Thymus (tissue), 11 donors: Measurements from ENCODE around the gene IL1RL2. TPM values are rescaled to one million over a fixed set of nuclear protein-coding genes. Genes with fewer than 3 reads are reported as not detected.

Source experiments
- DNase-seq, 9 donors: peaks; one replicate each; pipeline ENCODE4 v3.0.0-alpha.2; 2013; ENCODE audit warnings: low spot score in 9 of 9, low read depth in 6 of 9, missing footprints in 1 of 9
- H3K27ac ChIP-seq, 2 donors: one replicate each; pipeline ENCODE4 v1.5.1; 2013; ENCODE audit warnings: control low read depth in 1 of 2, low read depth in 1 of 2, low read length in 1 of 2, mild to moderate bottlenecking in 1 of 2, moderate library complexity in 1 of 2
- H3K27me3 ChIP-seq, 2 donors: one replicate each; pipeline ENCODE4 v1.5.1; 2013; ENCODE audit warnings: low read length in 1 of 2; ENCODE audit not compliant: control insufficient read depth in 2 of 2, insufficient read depth in 1 of 2
- H3K36me3 ChIP-seq, 2 donors: one replicate each; pipeline ENCODE4 v1.5.1; 2013; ENCODE audit warnings: low read length in 1 of 2, mild to moderate bottlenecking in 1 of 2, moderate library complexity in 1 of 2; ENCODE audit not compliant: control insufficient read depth in 2 of 2, insufficient read depth in 2 of 2
- H3K4me1 ChIP-seq, 2 donors: one replicate each; pipeline ENCODE4 v1.5.1; 2013; ENCODE audit warnings: low read length in 2 of 2; ENCODE audit not compliant: control insufficient read depth in 2 of 2, insufficient read depth in 2 of 2
- H3K4me3 ChIP-seq, 2 donors: one replicate each; pipeline ENCODE4 v1.5.1; 2013; ENCODE audit warnings: low read length in 2 of 2, control low read depth in 1 of 2, mild to moderate bottlenecking in 1 of 2
- H3K9me3 ChIP-seq, 2 donors: one replicate each; pipeline ENCODE4 v1.5.1; 2013; ENCODE audit warnings: low read length in 1 of 2, mild to moderate bottlenecking in 1 of 2; ENCODE audit not compliant: control insufficient read depth in 2 of 2, insufficient read depth in 1 of 2
- WGBS: extraction: QIAGEN DNeasy Blood & Tissue Kit; methylation state at CpG from one replicate; pipeline ENCODE4 v1.1.7; 2013; 5-methylcytosine and 5-hydroxymethylcytosine counted together
- polyA plus RNA-seq: library from polyadenylated mRNA; stranded (reverse); fragments of 200-250 nt; gene quantifications from one replicate; pipeline ENCODE4 v1.2.3, GENCODE V29; 2013
- total RNA-seq: library from RNA; stranded (reverse); fragments of 120-200 nt; gene quantifications from one replicate; pipeline ENCODE4 v1.2.4, GENCODE V29; 2013
- donor health status: healthy.

Gene IL1RL2
- total and polyA plus RNA-seq, 2 donors: 0.19 to 1.1 TPM

GRCh38 chr2:102253753-102254150 lies 66.9 kb downstream of the IL1RL2 start:
- WGBS: 49% methylated on average over 2 of the region's 2 CpGs
- Histone ChIP-seq H3K4me1 (peaks cover 0 to 15% of the 10 kb centered on the region in 2 donors), H3K27ac (no peak overlapping the region), H3K27me3 (peaks cover 2 to 20% of the 10 kb centered on the region in 2 donors), H3K9me3 (no peaks in the 10 kb centered on the region), H3K4me3 (no peak overlapping the region), H3K36me3 (no peaks in the 10 kb centered on the region)
- DNase-seq: no peak

DNA sequence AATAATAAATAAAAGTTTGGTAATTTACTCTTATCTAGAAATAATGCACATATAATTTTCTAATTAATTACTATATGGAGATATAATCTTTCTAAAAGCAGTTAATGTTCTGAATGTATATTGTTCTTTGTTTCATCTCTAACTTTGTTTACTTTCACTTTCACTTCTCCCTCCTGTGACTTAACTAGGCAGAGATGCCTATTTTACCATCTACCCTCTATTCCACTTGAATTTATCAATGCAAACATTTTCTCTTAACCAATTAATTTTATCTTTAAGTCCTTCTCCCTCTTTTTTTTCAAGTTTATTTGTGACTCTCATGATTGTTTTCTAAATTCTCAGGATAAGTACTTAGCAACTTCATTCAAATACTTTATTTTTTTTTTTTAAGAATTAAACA lies 69.5 kb downstream of the IL1RL2 start:
- H3K9me3 ChIP-seq: no peaks in the 10 kb centered on the region
- no peaks in the 10 kb centered on the region for H3K36me3 ChIP-seq
- H3K4me3 ChIP-seq: no peak overlapping the region
- H3K27ac ChIP-seq: no peak overlapping the region
- peaks cover 0 to 4% of the 10 kb centered on the region in 2 donors for H3K27me3 ChIP-seq
- DNase-seq: peak in 2 of 9 donors; percentile 6 to 60
- peaks cover 0 to 9% of the 10 kb centered on the region in 2 donors for H3K4me1 ChIP-seq

DNA sequence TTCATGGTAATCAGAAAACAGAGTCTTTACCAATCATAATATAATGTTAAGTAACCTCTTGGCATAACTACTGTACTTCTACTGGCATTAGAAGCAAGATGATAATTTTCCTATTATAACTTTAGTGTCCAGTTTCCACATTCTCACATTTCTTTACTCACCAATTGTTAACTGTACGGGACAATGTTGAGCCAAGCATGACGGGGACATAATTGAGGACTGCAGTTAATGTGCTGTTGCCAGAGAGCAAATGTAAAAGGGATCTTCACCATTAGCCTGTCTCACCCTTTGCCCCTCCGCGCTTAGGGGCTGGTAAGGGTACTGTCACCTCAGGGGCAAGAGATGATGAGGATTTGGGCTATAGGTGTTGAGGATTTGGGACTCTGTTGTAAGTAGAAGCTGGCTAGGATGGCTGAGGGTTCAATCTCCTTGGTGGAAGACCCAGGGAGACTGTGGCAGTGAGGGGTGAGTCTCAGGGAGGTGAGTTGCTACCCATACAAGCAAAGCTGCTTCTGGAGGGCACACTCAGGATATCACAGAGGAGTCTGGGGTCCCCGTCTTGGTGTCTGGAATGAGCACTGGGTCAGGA lies 70.1 kb downstream of the IL1RL2 start:
- no peak for DNase-seq
- Histone ChIP-seq H3K9me3 (no peaks in the 10 kb centered on the region), H3K4me3 (no peak overlapping the region), H3K27ac (no peak overlapping the region), H3K4me1 (peaks cover 0 to 6% of the 10 kb centered on the region in 2 donors), H3K27me3 (no peaks in the 10 kb centered on the region), H3K36me3 (no peaks in the 10 kb centered on the region)
- 98% methylated on average over 5 of the region's 5 CpGs for WGBS

DNA sequence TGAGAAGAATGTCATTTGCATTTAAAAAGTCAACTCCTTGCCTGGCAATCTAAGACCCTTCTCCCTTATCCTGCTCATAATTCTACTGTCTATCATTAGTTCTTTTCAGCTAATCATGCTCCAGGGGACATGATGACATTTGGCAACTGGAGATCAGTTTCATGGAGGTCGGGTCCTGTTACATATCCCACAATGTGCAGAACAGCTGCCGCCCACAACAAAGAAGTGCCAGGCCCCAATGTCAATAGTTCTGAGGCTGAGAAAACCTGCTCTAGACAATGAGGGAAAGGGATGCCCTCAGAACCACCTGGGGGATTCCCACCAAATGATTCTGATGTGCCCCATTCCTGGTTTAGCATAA lies 71.2 kb downstream of the IL1RL2 start:
- 65% methylated on average over 2 of the region's 2 CpGs for WGBS
- no peak overlapping the region for H3K4me3 ChIP-seq
- H3K9me3 ChIP-seq: no peaks in the 10 kb centered on the region
- H3K36me3 ChIP-seq: no peaks in the 10 kb centered on the region
- no peak overlapping the region for H3K27ac ChIP-seq
- DNase-seq: no peak
- peaks cover 0 to 6% of the 10 kb centered on the region in 2 donors for H3K4me1 ChIP-seq
- no peaks in the 10 kb centered on the region for H3K27me3 ChIP-seq

- H3K27ac ChIP-seq: no peak overlapping the region
- no peak for DNase-seq
- no peaks in the 10 kb centered on the region for H3K27me3 ChIP-seq
- 95% methylated on average over 3 of the region's 3 CpGs for WGBS
- H3K36me3 ChIP-seq: no peaks in the 10 kb centered on the region
- H3K4me1 ChIP-seq: peaks cover 0 to 6% of the 10 kb centered on the region in 2 donors
- no peaks in the 10 kb centered on the region for H3K9me3 ChIP-seq
- no peak overlapping the region for H3K4me3 ChIP-seq
These were observed 71.7 kb downstream of the IL1RL2 start for GRCh38 chr2:102258386-102259074.

DNA sequence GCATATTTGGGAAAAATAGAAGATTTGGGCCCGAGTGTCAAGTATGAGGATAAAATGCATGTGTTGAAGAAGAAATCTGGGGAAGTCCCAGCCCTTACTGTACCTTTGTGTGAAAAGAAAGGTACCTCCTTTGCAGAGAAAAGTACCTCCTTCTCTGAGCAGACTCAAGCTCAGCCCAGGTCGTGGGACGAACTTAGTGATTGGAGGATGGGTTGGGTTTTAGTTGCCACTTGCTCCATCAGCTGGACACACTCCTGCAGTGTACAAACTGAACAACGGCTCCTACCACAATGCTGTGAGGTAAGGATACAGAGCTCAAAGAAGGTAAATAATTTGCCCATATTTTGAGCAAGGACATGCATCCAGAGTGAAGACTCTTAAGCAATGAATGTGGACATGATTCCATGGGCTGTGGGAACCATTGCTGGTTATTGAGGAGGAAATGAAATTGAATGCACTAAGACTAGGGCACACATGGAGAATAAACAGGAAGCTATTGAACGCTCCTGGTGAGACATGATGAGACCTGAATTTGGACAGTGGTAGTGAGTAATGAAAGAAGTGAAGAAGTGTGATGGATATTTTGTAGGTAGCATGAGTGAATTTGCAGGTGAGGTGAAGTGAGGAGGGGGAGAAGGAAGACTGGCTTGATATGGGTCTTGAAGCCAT lies 74.8 kb downstream of the IL1RL2 start:
- no peaks in the 10 kb centered on the region for H3K27me3 ChIP-seq
- 94% methylated on average over 5 of the region's 5 CpGs for WGBS
- peaks cover 0 to 6% of the 10 kb centered on the region in 2 donors for H3K4me1 ChIP-seq
- H3K9me3 ChIP-seq: no peaks in the 10 kb centered on the region
- no peak for DNase-seq
- no peaks in the 10 kb centered on the region for H3K36me3 ChIP-seq
- H3K4me3 ChIP-seq: no peak overlapping the region
- H3K27ac ChIP-seq: no peak overlapping the region

- Histone ChIP-seq H3K9me3 (no peaks in the 10 kb centered on the region), H3K36me3 (no peaks in the 10 kb centered on the region), H3K4me1 (peaks cover 0 to 6% of the 10 kb centered on the region in 2 donors), H3K27me3 (no peaks in the 10 kb centered on the region), H3K27ac (no peak overlapping the region), H3K4me3 (no peak overlapping the region)
- no peak for DNase-seq
- WGBS: 95% methylated on average over 6 of the region's 6 CpGs
These were observed 75.7 kb downstream of the IL1RL2 start for GRCh38 chr2:102262216-102263129.

DNA sequence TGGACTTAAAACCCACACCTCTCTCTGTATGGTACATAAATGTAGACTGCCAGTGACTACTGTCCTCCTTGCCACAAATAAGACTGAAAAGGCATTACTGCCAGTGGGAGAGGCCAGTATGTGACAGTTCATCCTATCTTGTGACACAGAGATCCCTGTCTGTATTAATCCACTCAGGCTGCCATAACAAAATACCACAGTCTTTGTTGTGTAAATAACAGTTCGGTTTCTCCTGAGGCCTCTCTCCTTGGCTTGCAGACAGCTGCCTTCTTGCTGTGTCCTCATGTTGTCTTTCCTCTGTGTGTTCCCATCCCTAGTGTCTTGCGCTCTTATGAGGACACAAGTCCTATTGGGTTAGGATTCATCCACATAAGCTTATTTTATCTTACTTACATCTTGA lies 78.1 kb downstream of the IL1RL2 start:
- Histone ChIP-seq H3K4me3 (no peak overlapping the region), H3K4me1 (no peaks in the 10 kb centered on the region), H3K27ac (no peak overlapping the region), H3K27me3 (no peaks in the 10 kb centered on the region), H3K36me3 (no peaks in the 10 kb centered on the region), H3K9me3 (no peaks in the 10 kb centered on the region)
- DNase-seq: no peak
- WGBS: 97% methylated on average over 2 of the region's 2 CpGs
